ENCODE data around the gene GRIK4. TPM values are rescaled to one million over a fixed set of nuclear protein-coding genes. Genes with fewer than 3 reads are reported as not detected.

The GRIK4 gene
- total RNA-seq, 1 donor from 2014 or later: 0.06 TPM

GRCh38 chr11:120573756-120574354 lies 62.3 kb downstream of the GRIK4 start:
- DNase-seq (ENCODE audit: low read depth): no peak
- no peak overlapping the region for H3K4me3 ChIP-seq (ENCODE audit: low read depth, low read length)
- TF ChIP-seq CTCF (conservative IDR thresholded peaks at IDR 0.05; ENCODE audit: low read depth, low read length): no peak

DNA sequence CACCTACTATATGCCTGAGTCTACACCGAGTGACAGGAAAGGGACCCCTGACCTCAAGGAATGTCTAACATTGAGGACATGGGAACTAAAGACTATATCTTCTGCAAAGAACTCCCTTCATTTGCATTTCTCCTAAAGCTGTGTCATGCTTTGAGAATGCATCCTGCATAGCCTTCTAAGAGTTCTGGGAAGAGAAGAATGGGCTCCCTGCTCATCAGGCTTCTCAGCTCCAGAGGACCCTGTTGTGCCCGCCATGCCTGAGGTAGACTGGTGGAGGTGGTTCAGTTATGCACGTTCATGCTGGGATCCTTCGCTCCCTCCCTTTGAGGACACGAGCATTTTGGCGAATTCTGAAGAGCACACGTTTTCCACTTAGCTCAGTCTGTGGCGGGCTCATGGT lies 63.3 kb downstream of the GRIK4 start:
- no peak overlapping the region for H3K4me3 ChIP-seq (ENCODE audit: low read depth, low read length)
- DNase-seq (ENCODE audit: low read depth): no peak
- no peak for TF ChIP-seq CTCF (conservative IDR thresholded peaks at IDR 0.05; ENCODE audit: low read depth, low read length)

DNA sequence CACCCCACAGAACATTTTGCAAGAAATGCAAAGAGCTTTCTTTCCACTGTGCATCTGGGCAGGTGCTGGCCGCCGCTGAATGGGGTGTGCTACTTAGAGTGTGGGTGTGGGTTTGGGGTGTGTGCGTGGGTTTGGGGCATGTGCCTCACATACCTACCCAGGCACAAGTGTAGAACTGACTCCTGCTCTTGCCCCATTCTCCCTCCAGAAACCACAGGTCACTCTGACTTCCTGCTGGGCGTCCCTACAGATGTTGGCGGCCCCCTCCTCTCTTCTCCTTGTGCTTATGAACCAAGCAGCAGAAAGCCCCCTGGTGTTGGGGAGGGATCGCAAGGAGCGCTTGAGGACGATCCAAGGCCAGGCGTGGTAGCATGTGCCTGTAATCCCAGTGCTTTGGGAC lies 63.9 kb downstream of the GRIK4 start:
- DNase-seq (ENCODE audit: low read depth): no peak
- H3K4me3 ChIP-seq (ENCODE audit: low read depth, low read length): no peak overlapping the region
- no peak for TF ChIP-seq CTCF (conservative IDR thresholded peaks at IDR 0.05; ENCODE audit: low read depth, low read length)

GRCh38 chr11:120576606-120577005 lies 65.1 kb downstream of the GRIK4 start:
- DNase-seq (ENCODE audit: low read depth): no peak
- TF ChIP-seq CTCF (conservative IDR thresholded peaks at IDR 0.05; ENCODE audit: low read depth, low read length): no peak
- no peak overlapping the region for H3K4me3 ChIP-seq (ENCODE audit: low read depth, low read length)

DNA sequence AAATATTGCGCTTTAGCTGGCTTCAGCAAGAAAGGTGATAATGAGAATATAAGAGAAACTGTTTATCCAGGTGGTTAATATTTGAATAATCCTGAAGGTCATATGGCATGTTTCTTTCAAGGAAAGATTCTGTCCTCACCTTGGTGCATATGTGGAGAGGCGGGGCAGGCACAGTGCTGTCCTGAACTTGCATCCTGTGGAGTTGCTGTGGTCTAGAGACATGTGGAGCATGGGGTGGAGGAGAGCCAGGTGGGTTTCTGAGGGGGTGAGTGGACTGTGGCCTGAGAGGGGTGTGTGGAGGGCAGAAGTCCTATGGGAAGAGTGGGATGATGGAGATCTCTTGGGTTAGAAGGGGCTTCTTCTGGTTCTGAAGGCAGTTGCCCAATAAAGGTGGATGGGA lies 65.5 kb downstream of the GRIK4 start:
- no peak overlapping the region for H3K4me3 ChIP-seq (ENCODE audit: low read depth, low read length)
- TF ChIP-seq CTCF (conservative IDR thresholded peaks at IDR 0.05; ENCODE audit: low read depth, low read length): no peak

DNA sequence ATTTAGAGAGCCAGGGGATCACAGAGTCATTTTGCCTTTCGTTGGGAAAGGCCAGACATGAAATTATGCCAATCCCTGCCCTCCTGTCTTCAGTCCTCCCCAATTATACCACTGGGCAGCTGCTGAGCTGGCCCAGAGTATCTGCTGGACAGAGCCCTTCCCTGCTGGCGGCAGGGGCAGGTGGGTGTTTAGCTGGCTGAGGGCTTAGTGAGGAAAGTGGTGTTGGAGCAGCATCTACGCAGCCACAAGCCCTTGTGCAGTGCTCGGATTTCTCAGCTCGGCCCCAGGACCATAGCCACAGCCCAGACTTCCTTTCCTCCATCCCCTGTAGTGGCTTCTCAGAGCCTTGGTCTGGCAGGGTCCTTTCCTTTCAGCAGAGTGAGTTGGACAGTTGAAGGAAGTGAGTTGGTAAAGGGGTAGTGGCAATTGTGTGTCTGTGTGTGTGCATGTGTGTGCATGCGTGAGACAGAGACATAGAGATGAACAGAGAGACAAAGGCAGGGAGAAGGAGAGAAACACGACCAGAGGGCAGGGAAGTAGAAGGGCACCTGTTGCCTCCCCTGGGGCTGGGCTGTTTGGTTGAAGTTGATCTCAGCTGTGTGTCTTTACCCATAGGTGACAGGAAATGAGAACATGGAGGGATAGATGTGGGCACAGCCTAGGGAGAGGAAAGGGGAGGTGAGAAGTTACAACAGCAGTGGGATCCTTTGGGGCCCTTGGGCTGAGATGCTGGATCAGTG lies 66.2 kb downstream of the GRIK4 start:
- no peak for DNase-seq (ENCODE audit: low read depth)
- TF ChIP-seq CTCF (conservative IDR thresholded peaks at IDR 0.05; ENCODE audit: low read depth, low read length): no peak
- no peak overlapping the region for H3K4me3 ChIP-seq (ENCODE audit: low read depth, low read length)

More for the DNA sequence above, 65.5 kb downstream of the GRIK4 start:
- no peak for DNase-seq (ENCODE audit: low read depth)
